BLaER1 (cell line): ENCODE measurements around the gene EPHA7.

Experiments used
- H3K27ac ChIP-seq: shearing (Covaris generic); formaldehyde crosslinking; 2 replicates; pipeline ENCODE4 v1.8.1; 2022
- H3K27me3 ChIP-seq: shearing (Covaris generic); formaldehyde crosslinking; 2 replicates; pipeline ENCODE4 v1.8.1; 2022
- H3K36me3 ChIP-seq: shearing (Covaris generic); formaldehyde crosslinking; 2 replicates; pipeline ENCODE4 v1.8.1; 2022
- H3K4me1 ChIP-seq: shearing (Covaris generic); formaldehyde crosslinking; 2 replicates; pipeline ENCODE4 v1.8.1; 2022
- H3K4me2 ChIP-seq: shearing (Covaris generic); formaldehyde crosslinking; 2 replicates; pipeline ENCODE4 v1.8.1; 2022
- H3K4me3 ChIP-seq: shearing (Covaris generic); formaldehyde crosslinking; 2 replicates; pipeline ENCODE4 v1.8.1; 2022
- H3K9ac ChIP-seq: shearing (Covaris generic); formaldehyde crosslinking; 2 replicates; pipeline ENCODE4 v1.8.1; 2022
- H3K9me3 ChIP-seq: shearing (Covaris generic); formaldehyde crosslinking; 2 replicates; pipeline ENCODE4 v1.8.1; 2022
- H4K20me1 ChIP-seq: shearing (Covaris generic); formaldehyde crosslinking; 2 replicates; pipeline ENCODE4 v1.8.1; 2022
- Cebpa-rat ChIP-seq: shearing (Covaris generic); IDR thresholded peaks from 2 replicates; pipeline ENCODE4 v1.8.1; 2022

The EPHA7 gene

DNA sequence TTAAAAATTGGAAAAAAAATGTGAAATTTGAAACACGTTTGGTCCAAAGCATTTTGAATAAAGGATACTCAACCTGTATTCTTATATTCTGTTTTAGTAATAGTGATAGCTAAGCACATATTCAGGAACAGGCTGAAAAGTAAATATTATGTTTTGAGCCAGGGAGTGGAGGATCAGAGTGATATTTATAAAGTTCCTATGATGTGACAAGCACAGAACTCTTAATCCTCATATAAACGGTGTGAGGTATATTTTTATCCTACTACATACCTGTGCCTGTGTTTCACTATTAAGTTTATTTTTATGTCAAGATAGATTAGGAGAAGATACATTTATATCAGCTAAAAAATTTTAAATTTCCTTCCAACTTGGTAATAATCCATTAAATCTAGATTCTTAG is 225.5 kb downstream of the EPHA7 start:
- Histone ChIP-seq H3K36me3 (no peaks in the 10 kb centered on the region), H4K20me1 (no peaks in the 10 kb centered on the region), H3K4me3 (no peak overlapping the region), H3K9me3 (peaks cover 13% of the 10 kb centered on the region), H3K27ac (no peak overlapping the region), H3K4me1 (no peaks in the 10 kb centered on the region), H3K9ac (no peak overlapping the region), H3K27me3 (no peaks in the 10 kb centered on the region), H3K4me2 (no peak overlapping the region)
- TF ChIP-seq Cebpa-rat: no peak
